ENCODE results near the gene LRRC8C. TPM values are rescaled to one million over a fixed set of nuclear protein-coding genes. Genes with fewer than 3 reads are reported as not detected.

Gene LRRC8C
- total RNA-seq, 3 donors from 2014 or later = 1.5 to 5.0 (median 3.0) TPM

GRCh38 chr1:89685461-89685860 lies 52.5 kb downstream of the LRRC8C start:
- ATAC-seq (no peak), DNase-seq (no peak)
- intact Hi-C loops (cut with DNase I, micrococcal nuclease) = no loop called here
- Histone ChIP-seq H3K36me3 (ENCODE audit: low read depth) (no peaks in the 10 kb centered on the region), H3K4me3 (no peak overlapping the region), H3K9me3 (no peaks in the 10 kb centered on the region), H3K4me1 (ENCODE audit: low read depth) (no peaks in the 10 kb centered on the region)
- TF ChIP-seq CTCF (IDR thresholded peaks at IDR 0.05) = no peak

- no peak for TF ChIP-seq CTCF (IDR thresholded peaks at IDR 0.05)
- Histone ChIP-seq H3K4me1 (ENCODE audit: low read depth) (no peaks in the 10 kb centered on the region), H3K9me3 (no peaks in the 10 kb centered on the region), H3K36me3 (ENCODE audit: low read depth) (no peaks in the 10 kb centered on the region), H3K4me3 (no peak overlapping the region)
- intact Hi-C loops (cut with DNase I, micrococcal nuclease) = no loop called here
- ATAC-seq (no peak), DNase-seq (no peak)
Observed at GRCh38 chr1:89686520-89686919, 53.6 kb downstream of the LRRC8C start.

GRCh38 chr1:89687254-89687653 lies 54.3 kb downstream of the LRRC8C start:
- ATAC-seq = no peak
- no peaks in the 10 kb centered on the region for H3K9me3 ChIP-seq

GRCh38 chr1:89688607-89689006 lies 55.7 kb downstream of the LRRC8C start:
- peak; percentile 13 for ATAC-seq
- TF ChIP-seq CTCF (IDR thresholded peaks at IDR 0.05) = no peak
- DNase-seq = no peak

More at GRCh38 chr1:89687254-89687653, 54.3 kb downstream of the LRRC8C start:
- no peaks in the 10 kb centered on the region for H3K4me1 ChIP-seq (ENCODE audit: low read depth)
- no peaks in the 10 kb centered on the region for H3K36me3 ChIP-seq (ENCODE audit: low read depth)
- TF ChIP-seq CTCF (IDR thresholded peaks at IDR 0.05) = no peak
- intact Hi-C loops (cut with DNase I, micrococcal nuclease) = no loop called here
- no peak for DNase-seq
- H3K4me3 ChIP-seq = no peak overlapping the region

GRCh38 chr1:89689234-89689633 lies 56.3 kb downstream of the LRRC8C start:
- ATAC-seq (no peak), DNase-seq (no peak)
- TF ChIP-seq CTCF (IDR thresholded peaks at IDR 0.05) = no peak
- H3K4me1 ChIP-seq (ENCODE audit: low read depth) = no peaks in the 10 kb centered on the region
- no peaks in the 10 kb centered on the region for H3K9me3 ChIP-seq
- no peaks in the 10 kb centered on the region for H3K36me3 ChIP-seq (ENCODE audit: low read depth)
- intact Hi-C loops (cut with DNase I, micrococcal nuclease) = no loop called here
- H3K4me3 ChIP-seq = no peak overlapping the region

More at GRCh38 chr1:89688607-89689006, 55.7 kb downstream of the LRRC8C start:
- no peaks in the 10 kb centered on the region for H3K36me3 ChIP-seq (ENCODE audit: low read depth)
- H3K4me3 ChIP-seq = no peak overlapping the region
- intact Hi-C loops (cut with DNase I, micrococcal nuclease) = no loop called here
- H3K9me3 ChIP-seq = no peaks in the 10 kb centered on the region
- no peaks in the 10 kb centered on the region for H3K4me1 ChIP-seq (ENCODE audit: low read depth)

GRCh38 chr1:89690595-89690994 lies 57.7 kb downstream of the LRRC8C start:
- intact Hi-C loops (cut with DNase I, micrococcal nuclease) = no loop called here
- TF ChIP-seq CTCF (IDR thresholded peaks at IDR 0.05) = no peak
- DNase-seq = no peak
- no peak for ATAC-seq
- Histone ChIP-seq H3K4me3 (no peak overlapping the region), H3K4me1 (ENCODE audit: low read depth) (no peaks in the 10 kb centered on the region), H3K9me3 (no peaks in the 10 kb centered on the region), H3K36me3 (ENCODE audit: low read depth) (no peaks in the 10 kb centered on the region)
